HG02884 (cell line): Measurements from ENCODE around the gene GOLGA6L25.
"Not testable (repeated sequence)": the region's sequence is repeated elsewhere in the genome, so short reads cannot be mapped to it uniquely, and the experiment has no call there.

ENCODE experiments used
- ATAC-seq: cut with Tn5 transposase; IDR thresholded peaks from one replicate; pipeline ENCODE4 v1.9.1; 2021; ENCODE audit warnings: mild to moderate bottlenecking, moderate library complexity; ENCODE audit not compliant: unreplicated experiment

GOLGA6L25 gene, protein sequence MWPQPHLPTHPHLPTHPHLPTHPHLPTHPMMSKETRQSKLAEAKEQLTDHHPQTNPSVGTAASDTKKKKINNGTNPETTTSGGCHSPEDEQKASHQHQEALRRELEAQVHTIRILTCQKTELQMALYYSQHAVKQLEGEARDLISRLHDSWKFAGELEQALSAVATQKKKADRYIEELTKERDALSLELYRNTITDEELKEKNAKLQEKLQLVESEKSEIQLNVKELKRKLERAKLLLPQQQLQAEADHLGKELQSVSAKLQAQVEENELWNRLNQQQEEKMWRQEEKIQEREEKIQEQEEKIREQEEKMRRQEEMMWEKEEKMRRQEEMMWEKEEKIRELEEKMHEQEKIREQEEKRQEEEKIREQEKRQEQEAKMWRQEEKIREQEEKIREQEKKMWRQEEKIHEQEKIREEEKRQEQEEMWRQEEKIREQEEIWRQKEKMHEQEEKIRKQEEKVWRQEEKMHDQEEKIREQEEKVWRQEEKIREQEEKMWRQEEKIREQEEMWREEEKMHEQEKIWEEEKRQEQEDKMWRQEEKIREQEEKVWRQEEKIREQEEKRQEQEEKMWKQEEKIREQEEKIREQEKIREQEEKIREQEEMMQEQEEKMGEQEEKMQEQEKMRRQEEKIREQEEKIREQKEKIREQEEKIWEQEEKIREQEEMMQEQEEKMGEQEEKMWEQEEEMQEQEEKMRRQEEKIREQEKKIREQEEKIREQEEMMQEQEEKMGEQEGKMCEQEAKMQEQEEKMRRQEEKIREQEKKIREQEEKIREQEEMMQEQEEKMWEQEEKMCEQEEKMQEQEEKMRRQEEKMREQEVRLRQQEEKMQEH

GRCh38 chr15:28553268-28553667 lies at the start of gene GOLGA6L25:
Gene GOLGA6L25 (plus strand): TSS chr15:28553568. CDS start chr15:28553629, 61 bp downstream.
- not testable (repeated sequence) for ATAC-seq

GRCh38 chr15:28508217-28508889 lies 45.0 kb upstream of the GOLGA6L25 start:
- ATAC-seq: not testable (repeated sequence)

GRCh38 chr15:28514128-28514527 lies 39.2 kb upstream of the GOLGA6L25 start:
- not testable (repeated sequence) for ATAC-seq

DNA sequence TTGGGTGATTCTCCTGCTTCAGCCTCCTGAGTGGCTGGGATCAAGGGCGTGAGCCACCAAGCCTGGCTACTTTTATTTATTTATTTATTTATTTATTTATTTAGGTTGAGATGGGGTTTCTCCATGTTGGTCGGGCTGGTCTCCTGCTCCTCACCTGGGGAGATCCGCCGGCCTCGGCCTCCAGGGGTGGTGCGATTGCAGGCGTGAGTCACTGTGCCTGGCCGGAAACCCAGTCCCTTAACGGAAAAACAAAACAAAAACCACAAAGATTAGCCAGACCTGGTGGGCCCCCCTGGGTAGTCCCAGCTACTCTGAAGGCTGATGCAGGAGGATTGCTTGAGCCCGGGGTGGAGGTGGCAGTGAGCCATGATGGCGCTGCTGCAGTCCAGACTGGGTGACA lies 38.2 kb upstream of the GOLGA6L25 start:
- not testable (repeated sequence) for ATAC-seq

DNA sequence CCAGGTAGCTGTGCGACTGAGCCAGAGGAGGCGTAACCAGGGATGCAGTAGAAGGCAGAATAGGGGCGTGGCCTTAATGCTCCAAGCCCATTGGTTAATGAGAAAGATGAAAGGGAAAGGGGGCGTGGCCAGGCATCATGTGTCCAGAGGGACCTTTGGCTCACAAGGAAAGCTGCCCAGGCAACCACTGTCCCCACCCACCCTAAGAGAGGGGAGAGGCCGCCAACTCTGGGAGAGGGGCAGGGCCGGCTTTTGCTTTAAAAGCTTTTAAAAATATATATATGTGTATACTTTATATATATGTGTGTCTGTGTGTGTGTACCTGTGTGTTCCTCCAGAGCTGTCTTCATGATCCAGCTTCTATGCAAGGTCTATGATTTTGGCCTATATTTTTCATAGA lies 20.4 kb upstream of the GOLGA6L25 start, which contains the start of gene GOLGA8G:
Gene GOLGA8G, minus strand, starts transcription at position 18 of the 400 bp plus-strand sequence. CDS start 62 bp downstream, outside the sequence.
- ATAC-seq: not testable (repeated sequence)

DNA sequence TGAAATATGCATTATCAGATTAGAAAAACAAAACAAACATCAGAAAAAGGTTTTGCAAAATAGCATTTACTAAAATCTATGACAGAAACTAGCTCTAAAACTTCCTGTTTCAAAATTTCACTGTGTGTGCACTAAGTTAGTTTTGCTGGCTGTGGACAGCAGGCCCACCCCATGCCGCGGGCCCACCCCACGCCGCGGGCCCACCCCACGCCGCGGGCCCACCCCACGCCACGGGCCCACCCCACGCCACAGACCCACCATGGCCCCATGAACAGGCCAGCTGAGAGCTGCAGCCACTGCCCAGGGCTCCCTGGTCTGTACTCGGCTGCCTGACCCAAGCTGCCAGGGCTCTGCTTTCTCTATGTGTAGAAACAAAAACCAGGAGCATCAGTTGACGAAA lies 20.0 kb downstream of the GOLGA6L25 start:
- ATAC-seq: not testable (repeated sequence)

DNA sequence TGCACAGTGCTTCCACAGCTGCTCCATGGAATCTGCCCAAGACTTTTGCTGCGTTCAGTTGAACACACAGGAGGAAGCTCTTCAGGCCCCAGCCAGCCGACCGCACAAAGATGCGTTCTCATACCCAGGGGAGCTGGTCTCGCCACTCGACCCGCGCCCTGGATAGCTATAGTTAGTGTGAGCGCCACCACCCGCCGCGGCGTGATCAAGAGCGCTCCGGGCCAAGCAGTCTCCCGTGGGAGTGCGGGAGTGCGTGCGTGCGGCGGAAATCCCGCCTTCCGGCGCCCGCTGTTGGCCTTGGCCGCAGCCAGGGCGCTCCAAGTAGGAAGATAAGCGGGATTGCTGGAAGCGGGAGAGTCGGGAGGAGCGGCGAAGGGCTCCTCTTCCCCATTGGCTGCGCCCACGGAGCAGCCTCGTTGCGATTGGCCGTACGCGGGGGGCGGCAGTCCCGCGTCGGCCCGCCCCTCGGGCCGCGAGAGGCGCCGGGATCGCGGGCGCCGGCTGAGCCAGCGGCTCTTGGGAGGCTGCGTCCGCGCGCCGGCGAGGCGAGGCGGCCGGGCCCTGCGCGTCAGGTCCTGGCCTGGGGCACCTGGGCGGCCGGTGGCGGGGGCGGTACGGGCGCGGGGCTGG lies 35.7 kb downstream of the GOLGA6L25 start:
- not testable (repeated sequence) for ATAC-seq

DNA sequence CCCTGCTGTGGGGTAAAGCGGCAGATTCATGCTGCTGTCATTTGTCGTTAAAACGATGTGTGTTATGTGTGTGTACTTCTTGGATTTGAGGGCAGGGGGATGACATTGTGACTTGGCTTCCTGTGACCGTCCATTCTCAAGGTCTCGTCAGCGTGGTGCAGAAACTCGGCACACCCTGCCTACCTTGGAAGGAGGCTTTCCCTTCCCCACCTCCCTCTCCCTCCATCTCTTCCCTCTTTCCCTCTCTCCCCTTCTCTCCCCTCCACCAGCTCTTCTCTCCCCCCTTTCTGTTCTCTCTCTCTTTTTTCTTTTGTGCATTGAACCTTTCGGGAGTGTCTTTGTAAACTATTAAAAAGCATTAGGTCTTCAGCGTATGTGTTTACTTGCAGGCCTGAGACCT lies 36.4 kb downstream of the GOLGA6L25 start:
- ATAC-seq: not testable (repeated sequence)

- ATAC-seq: not testable (repeated sequence)
Measured at GRCh38 chr15:28592395-28592794, 39.0 kb downstream of the GOLGA6L25 start.

DNA sequence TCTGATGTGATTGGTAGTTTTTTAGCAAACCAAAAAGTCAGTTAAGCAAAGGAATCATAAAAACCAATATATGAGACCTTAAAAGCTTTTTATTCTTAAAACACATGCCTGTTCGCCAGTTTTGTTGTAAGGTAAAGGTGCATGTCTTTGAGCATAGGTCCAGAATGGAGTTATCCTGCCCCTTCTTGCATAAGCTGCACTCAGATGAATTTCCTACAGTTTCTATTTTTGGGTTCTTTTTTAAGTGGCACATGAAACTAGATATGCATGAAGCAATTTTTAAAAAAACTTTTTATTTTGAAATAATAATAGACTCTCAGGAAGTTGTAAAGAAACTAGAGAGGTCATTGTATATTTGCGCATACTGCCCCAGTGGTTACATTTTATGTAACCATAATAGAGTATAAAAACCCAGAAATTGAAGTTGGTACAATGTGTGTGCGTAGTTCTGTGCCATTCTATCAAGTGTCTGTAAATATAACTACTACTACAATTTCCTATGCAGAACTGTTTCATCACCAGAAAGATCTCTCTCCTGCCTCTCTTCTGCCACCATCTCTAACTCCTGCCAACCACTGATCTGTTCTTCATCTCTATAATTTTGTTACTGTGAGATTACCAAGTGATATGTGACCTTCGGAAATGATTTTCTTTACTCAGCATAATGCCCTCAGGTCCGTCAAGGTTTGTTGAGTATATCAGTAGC lies 40.2 kb downstream of the GOLGA6L25 start:
- ATAC-seq: not testable (repeated sequence)

- ATAC-seq: not testable (repeated sequence)
Measured at GRCh38 chr15:28597471-28597870, 44.1 kb downstream of the GOLGA6L25 start.

GRCh38 chr15:28598209-28598608 lies 44.8 kb downstream of the GOLGA6L25 start:
- not testable (repeated sequence) for ATAC-seq

- not testable (repeated sequence) for ATAC-seq
Measured at GRCh38 chr15:28602152-28602551, 48.8 kb downstream of the GOLGA6L25 start.
